Common myeloid progenitor, CD34-positive (primary cell): ENCODE data around the gene WWC2.
A peak's percentile ranks its signal among the peaks of the same experiment; 100 is the strongest.

Experiments
- CTCF ChIA-PET: fragments of 350-600 bp; sonication (Branson Sonifier 250); formaldehyde crosslinking; loops from one replicate; lab custom pipeline; 2021; ENCODE audit warnings: antibody characterized with exemption; lab: Charles Lee
- POLR2A ChIA-PET: fragments of 350-600 bp; sonication (Branson Sonifier 250); formaldehyde crosslinking; loops from one replicate; lab custom pipeline; 2021; ENCODE audit warnings: antibody characterized with exemption; lab: Charles Lee
- DNase-seq, 3 donors: peaks; one replicate each; pipeline versions ENCODE4 v3.0.0 to v3.0.0-alpha.2; 2013
- H3K27ac ChIP-seq, 2 experiments: 1 replicate in 1 of 2; 2 replicates in 1 of 2; pipeline ENCODE4 v1.7.0; 2013; ENCODE audit warnings: inconsistent platforms in 2 of 2, low read length in 2 of 2, mild to moderate bottlenecking in 2 of 2, low read depth in 1 of 2, moderate library complexity in 1 of 2; ENCODE audit not compliant: severe bottlenecking in 2 of 2, insufficient read depth in 1 of 2, poor library complexity in 1 of 2
- H3K27me3 ChIP-seq, 5 experiments: replicated peaks in 2 of 5; 1 replicate in 3 of 5; 2 replicates in 2 of 5; pipeline versions ENCODE4 v1.6.1 to v1.7.0; 2013; ENCODE audit warnings: low read length in 4 of 5, mild to moderate bottlenecking in 2 of 5, moderate library complexity in 2 of 5, inconsistent platforms in 1 of 5; ENCODE audit not compliant: insufficient read depth in 5 of 5, control insufficient read depth in 4 of 5
- H3K36me3 ChIP-seq, 4 experiments: 1 replicate in 2 of 4; 2 replicates in 2 of 4; pipeline versions ENCODE4 v1.6.1 to v1.7.0; 2013; ENCODE audit warnings: low read length in 3 of 4, control low read depth in 1 of 4, mild to moderate bottlenecking in 1 of 4; ENCODE audit not compliant: control insufficient read depth in 4 of 4, insufficient read depth in 4 of 4
- H3K4me1 ChIP-seq, 4 experiments: 1 replicate in 3 of 4; 2 replicates in 1 of 4; pipeline versions ENCODE4 v1.6.1 to v1.7.1; 2013; ENCODE audit warnings: low read length in 3 of 4, mild to moderate bottlenecking in 3 of 4, control low read depth in 1 of 4, inconsistent platforms in 1 of 4, moderate library complexity in 1 of 4; ENCODE audit not compliant: control insufficient read depth in 4 of 4, insufficient read depth in 4 of 4; ENCODE audit errors: control extremely low read depth in 1 of 4
- H3K4me3 ChIP-seq, 7 experiments: 1 replicate in 4 of 7; 2 replicates in 3 of 7; pipeline versions ENCODE4 v1.5.1 to v1.7.0; 2013; ENCODE audit warnings: mild to moderate bottlenecking in 7 of 7, low read length in 6 of 7, moderate library complexity in 6 of 7, inconsistent platforms in 2 of 7, low read depth in 2 of 7, control low read depth in 1 of 7; ENCODE audit not compliant: insufficient read depth in 4 of 7, control insufficient read depth in 1 of 7; ENCODE audit errors: extremely low read depth in 1 of 7
- H3K9me3 ChIP-seq, 5 experiments: 1 replicate in 4 of 5; 2 replicates in 1 of 5; pipeline versions ENCODE4 v1.6.1 to v1.7.1; 2013; ENCODE audit warnings: low read length in 4 of 5, mild to moderate bottlenecking in 2 of 5, inconsistent platforms in 1 of 5, low read depth in 1 of 5, moderate library complexity in 1 of 5; ENCODE audit not compliant: control insufficient read depth in 4 of 5, insufficient read depth in 2 of 5; ENCODE audit errors: control extremely low read depth in 1 of 5
- WGBS: methylation state at CpG from one replicate; pipeline ENCODE4 v1.1.5; 2013; ENCODE audit not compliant: insufficient coverage; 5-methylcytosine and 5-hydroxymethylcytosine counted together

Gene WWC2

GRCh38 chr4:183094393-183095198, 4.5 kb upstream of the WWC2 start:
- Histone ChIP-seq H3K36me3 (no peaks in the 10 kb centered on the region), H3K27me3 (peaks cover 0 to 26% (median 19%) of the 10 kb centered on the region in 5 experiments), H3K4me3 (no peak overlapping the region), H3K9me3 (peaks cover 0 to 6% (median 0%) of the 10 kb centered on the region in 5 experiments), H3K27ac (no peak overlapping the region), H3K4me1 (peaks cover 0 to 22% (median 16%) of the 10 kb centered on the region in 4 experiments)
- 98% methylated on average over 5 of the region's 6 CpGs for WGBS
- CTCF ChIA-PET = interaction anchor here (1.0 kb wide), 1 partner anchor 23 kb away, joined by 3 read pairs; no protein-coding TSS in a partner anchor
- POLR2A ChIA-PET = no interaction called here
- DNase-seq = no peak

GRCh38 chr4:183095199-183095512, 3.9 kb upstream of the WWC2 start:
- peaks cover 0 to 30% (median 24%) of the 10 kb centered on the region in 5 experiments for H3K27me3 ChIP-seq
- H3K27ac ChIP-seq = no peak overlapping the region
- H3K36me3 ChIP-seq = no peaks in the 10 kb centered on the region
- peaks cover 0 to under 1% (median 0%) of the 10 kb centered on the region in 5 experiments for H3K9me3 ChIP-seq
- peaks cover 0 to 27% (median 21%) of the 10 kb centered on the region in 4 experiments for H3K4me1 ChIP-seq
- POLR2A ChIA-PET = no interaction called here
- no peak for DNase-seq
- no peak overlapping the region for H3K4me3 ChIP-seq
- WGBS = no CpG with 5 or more reads among the region's 1 CpG
- CTCF ChIA-PET = interaction anchor here (1.0 to 1.2 kb wide), 2 partner anchors 22 kb away, joined by 3 to 4 read pairs; no protein-coding TSS in a partner anchor

- H3K27me3 ChIP-seq = peaks cover 4 to 40% (median 29%) of the 10 kb centered on the region in 5 experiments
- no peak overlapping the region for H3K27ac ChIP-seq
- WGBS = 85% methylated on average over 12 of the region's 15 CpGs
- CTCF ChIA-PET = interaction anchor here (1.0 to 1.2 kb wide), 6 partner anchors 16 to 267 kb away, joined by 3 to 4 read pairs (median 3); no protein-coding TSS in a partner anchor
- H3K36me3 ChIP-seq = no peaks in the 10 kb centered on the region
- peak in 1 of 3 donors; percentile 17 for DNase-seq
- H3K4me3 ChIP-seq = no peak overlapping the region
- peaks cover 0 to 30% (median 25%) of the 10 kb centered on the region in 4 experiments for H3K4me1 ChIP-seq
- no peaks in the 10 kb centered on the region for H3K9me3 ChIP-seq
- POLR2A ChIA-PET = no interaction called here
Measured at GRCh38 chr4:183096276-183096965, 2.6 kb upstream of the WWC2 start.

GRCh38 chr4:183097231-183098018, 1.6 kb upstream of the WWC2 start:
- Histone ChIP-seq H3K4me3 (peak overlapping the region in 5 of 7 experiments; percentile 32 to 84 (median 77)), H3K27ac (no peak overlapping the region)
- POLR2A ChIA-PET = no interaction called here

DNA sequence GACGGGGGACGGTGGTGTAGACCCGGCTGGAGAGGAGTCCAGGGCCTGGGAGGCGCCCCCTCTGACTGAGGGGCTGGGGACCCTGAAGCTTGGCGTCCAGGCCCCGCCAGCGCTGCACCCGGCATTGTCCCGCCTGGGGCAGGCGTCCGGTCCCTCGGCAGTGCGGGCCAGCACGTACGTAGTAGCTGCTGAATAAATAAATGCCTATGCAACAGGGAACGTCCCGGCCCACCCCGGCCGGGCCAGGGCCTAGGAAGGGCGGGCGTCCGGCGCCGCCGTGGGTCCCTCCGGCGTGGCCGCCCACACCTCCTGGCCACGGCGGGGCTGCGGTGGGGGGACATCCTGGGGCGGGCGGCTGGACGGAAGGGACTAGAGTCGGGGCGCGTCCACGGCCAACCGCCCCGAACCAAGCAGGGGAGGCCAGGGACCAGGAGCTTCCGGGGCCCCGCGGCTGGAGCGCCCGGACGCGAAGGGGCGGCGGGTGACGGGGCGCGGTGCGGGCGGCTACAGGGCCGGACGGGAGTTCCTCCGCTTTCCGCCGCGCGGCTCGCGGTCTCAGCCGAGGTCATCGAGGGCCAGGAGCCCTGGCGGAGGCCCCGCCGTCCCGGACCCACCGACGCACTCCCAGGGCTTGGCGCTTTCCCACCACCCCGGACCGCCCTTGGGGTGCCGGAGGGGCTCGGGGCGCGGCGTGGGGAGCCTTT, 886 bp upstream of the WWC2 start:
- DNase-seq = peak in 1 of 3 donors; percentile 5
- Histone ChIP-seq H3K4me1 (peaks cover 0 to 30% (median 25%) of the 10 kb centered on the region in 4 experiments), H3K27me3 (peaks cover 4 to 51% (median 33%) of the 10 kb centered on the region in 5 experiments), H3K27ac (no peak overlapping the region), H3K4me3 (peak overlapping the region; percentile 65 to 84 (median 79)), H3K36me3 (no peaks in the 10 kb centered on the region), H3K9me3 (no peaks in the 10 kb centered on the region)
- ChIA-PET CTCF (interaction anchor here (0.5 to 1.4 kb wide), 6 partner anchors 17 to 163 kb away, joined by 3 to 5 read pairs (median 4); no protein-coding TSS in a partner anchor), POLR2A (interaction anchor here (0.8 kb wide), 1 partner anchor 8 kb away, joined by 3 read pairs; no protein-coding TSS in a partner anchor)
- WGBS = 2% methylated on average over 71 of the region's 79 CpGs

More at GRCh38 chr4:183097231-183098018, 1.6 kb upstream of the WWC2 start:
- H3K27me3 ChIP-seq = peaks cover 4 to 48% (median 33%) of the 10 kb centered on the region in 5 experiments
- peak in 2 of 3 donors; percentile 34 to 47 for DNase-seq
- no peaks in the 10 kb centered on the region for H3K9me3 ChIP-seq
- CTCF ChIA-PET = interaction anchor here (1.0 to 1.4 kb wide), 5 partner anchors 20 to 268 kb away, joined by 3 to 5 read pairs (median 4); no protein-coding TSS in a partner anchor
- WGBS = 23% methylated on average over 42 of the region's 43 CpGs
- no peaks in the 10 kb centered on the region for H3K36me3 ChIP-seq
- H3K4me1 ChIP-seq = peaks cover 0 to 30% (median 25%) of the 10 kb centered on the region in 4 experiments
